Parathyroid adenoma (tissue), 2 donors: Measurements from ENCODE around the gene ADAM22.
"Not testable (repeated sequence)": the region's sequence is repeated elsewhere in the genome, so short reads cannot be mapped to it uniquely, and the experiment has no call there.

Source experiments
- H2AFZ ChIP-seq: fragments of 300-600 bp; sonication (generic); one replicate; pipeline ENCODE4 v1.7.0; 2017; ENCODE audit warnings: antibody characterized with exemption, mild to moderate bottlenecking
- H3K27ac ChIP-seq: fragments of 300-600 bp; sonication (generic); one replicate; pipeline ENCODE4 v1.7.0; 2017
- H3K27me3 ChIP-seq: fragments of 300-600 bp; sonication (generic); one replicate; pipeline ENCODE4 v1.7.0; 2017; ENCODE audit warnings: low read length; ENCODE audit not compliant: control insufficient read depth, insufficient read depth
- H3K36me3 ChIP-seq: fragments of 300-600 bp; sonication (generic); one replicate; pipeline ENCODE4 v1.7.0; 2017; ENCODE audit warnings: low read length; ENCODE audit not compliant: control insufficient read depth, insufficient read depth
- H3K4me1 ChIP-seq: fragments of 300-600 bp; sonication (generic); one replicate; pipeline ENCODE4 v1.7.0; 2017; ENCODE audit warnings: control low read depth
- H3K4me2 ChIP-seq: fragments of 300-600 bp; sonication (generic); one replicate; pipeline ENCODE4 v1.7.0; 2017; ENCODE audit warnings: low read length
- H3K4me3 ChIP-seq: fragments of 300-600 bp; sonication (generic); one replicate; pipeline ENCODE4 v1.7.0; 2017; ENCODE audit warnings: low read depth, low read length
- H3K79me2 ChIP-seq: fragments of 300-600 bp; sonication (generic); one replicate; pipeline ENCODE4 v1.7.0; 2017; ENCODE audit warnings: control low read depth
- H3K9ac ChIP-seq: fragments of 300-600 bp; sonication (generic); one replicate; pipeline ENCODE4 v1.7.0; 2017; ENCODE audit warnings: mild to moderate bottlenecking
- H3K9me3 ChIP-seq: fragments of 300-600 bp; sonication (generic); one replicate; pipeline ENCODE4 v1.7.0; 2017; ENCODE audit warnings: low read length; ENCODE audit not compliant: control insufficient read depth
- CTCF ChIP-seq: fragments of 300-600 bp; sonication (generic); IDR thresholded peaks from one replicate; pipeline ENCODE4 v1.7.0; 2017; ENCODE audit warnings: antibody characterized with exemption, mild to moderate bottlenecking
- donor health status: primary hyperparathyroidism.

Gene ADAM22

GRCh38 chr7:87899255-87899654 lies 34.8 kb upstream of the ADAM22 start:
- Histone ChIP-seq H3K27ac (no peak overlapping the region), H3K4me3 (no peak overlapping the region), H3K9me3 (no peaks in the 10 kb centered on the region), H3K4me2 (no peak overlapping the region), H3K79me2 (no peaks in the 10 kb centered on the region), H3K27me3 (no peaks in the 10 kb centered on the region), H3K36me3 (no peaks in the 10 kb centered on the region), H3K4me1 (no peaks in the 10 kb centered on the region), H3K9ac (no peak overlapping the region), H2AFZ (no peak overlapping the region)
- TF ChIP-seq CTCF = no peak

GRCh38 chr7:87907136-87907906 lies 26.7 kb upstream of the ADAM22 start:
- H3K36me3 ChIP-seq, H3K27me3 ChIP-seq, H3K9ac ChIP-seq, H3K4me1 ChIP-seq, H3K9me3 ChIP-seq, H3K4me2 ChIP-seq, H2AFZ ChIP-seq, H3K4me3 ChIP-seq, H3K27ac ChIP-seq, H3K79me2 ChIP-seq: not testable (repeated sequence)

GRCh38 chr7:87908814-87909213 lies 25.2 kb upstream of the ADAM22 start:
- H2AFZ ChIP-seq, H3K27me3 ChIP-seq, H3K4me1 ChIP-seq, H3K4me2 ChIP-seq, H3K4me3 ChIP-seq, H3K9me3 ChIP-seq, H3K36me3 ChIP-seq, H3K27ac ChIP-seq, H3K9ac ChIP-seq, H3K79me2 ChIP-seq: not testable (repeated sequence)

- Histone ChIP-seq H3K27ac (no peak overlapping the region), H3K9me3 (no peaks in the 10 kb centered on the region), H2AFZ (no peak overlapping the region), H3K4me2 (no peak overlapping the region), H3K4me3 (no peak overlapping the region), H3K27me3 (no peaks in the 10 kb centered on the region), H3K9ac (no peak overlapping the region), H3K79me2 (no peaks in the 10 kb centered on the region), H3K36me3 (no peaks in the 10 kb centered on the region), H3K4me1 (no peaks in the 10 kb centered on the region)
- no peak for TF ChIP-seq CTCF
These were observed 21.9 kb upstream of the ADAM22 start for GRCh38 chr7:87912121-87912520.

DNA sequence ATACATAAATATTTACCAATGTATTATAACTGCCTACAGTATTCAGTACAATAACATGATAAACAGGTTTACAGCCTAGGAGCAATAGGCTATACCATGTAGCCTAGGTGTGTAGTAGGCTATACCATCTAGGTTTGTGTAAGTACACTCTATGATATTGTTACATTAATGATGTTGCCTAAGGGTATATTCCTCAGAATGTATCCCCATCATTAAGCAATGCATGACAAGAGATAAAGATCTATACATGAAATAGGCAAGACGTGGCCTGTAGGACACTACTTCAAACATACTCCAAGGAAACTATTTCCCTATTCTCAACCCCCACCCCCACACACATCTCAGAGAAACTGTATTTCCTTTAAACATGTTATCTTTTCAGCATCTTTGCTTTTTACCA lies 15.3 kb upstream of the ADAM22 start:
- Histone ChIP-seq H3K4me3 (no peak overlapping the region), H3K79me2 (no peaks in the 10 kb centered on the region), H3K4me2 (no peak overlapping the region), H3K27me3 (no peaks in the 10 kb centered on the region), H3K36me3 (no peaks in the 10 kb centered on the region), H3K27ac (no peak overlapping the region), H2AFZ (no peak overlapping the region), H3K4me1 (no peaks in the 10 kb centered on the region), H3K9me3 (no peaks in the 10 kb centered on the region), H3K9ac (no peak overlapping the region)
- TF ChIP-seq CTCF = no peak

DNA sequence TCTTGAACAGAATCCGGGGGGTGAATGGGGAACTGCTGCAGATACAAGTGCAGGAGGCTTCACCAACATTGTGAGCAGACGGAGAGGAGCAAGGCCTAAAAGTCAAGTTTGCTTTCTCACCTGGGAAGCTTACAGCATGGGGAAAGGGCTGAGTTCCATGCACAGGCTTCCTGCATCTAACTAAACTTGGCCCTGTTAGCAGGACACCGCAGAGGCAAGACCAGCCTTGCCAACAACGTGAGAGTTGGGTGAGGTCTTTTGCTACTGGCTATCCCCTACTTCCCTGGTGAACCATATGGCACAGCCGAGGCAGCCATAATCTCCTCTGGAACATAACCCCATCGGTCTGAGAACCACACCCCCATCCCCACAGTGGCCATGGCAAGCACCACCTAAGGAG lies 14.2 kb upstream of the ADAM22 start:
- Histone ChIP-seq H3K9me3 (no peaks in the 10 kb centered on the region), H3K27me3 (no peaks in the 10 kb centered on the region), H3K36me3 (no peaks in the 10 kb centered on the region), H3K4me2 (no peak overlapping the region), H3K4me1 (no peaks in the 10 kb centered on the region), H3K27ac (no peak overlapping the region), H3K4me3 (no peak overlapping the region), H3K79me2 (no peaks in the 10 kb centered on the region), H3K9ac (no peak overlapping the region), H2AFZ (no peak overlapping the region)
- no peak for TF ChIP-seq CTCF
